ENCODE results near the gene HTT.

Gene HTT

GRCh38 chr4:3276986-3277385 is 202.5 kb downstream of the HTT start:
- intact Hi-C loops (cut with micrococcal nuclease), result no loop called here
- Mint-ChIP-seq H3K27me3 (peaks cover 9% of the 10 kb centered on the region), H3K36me3 (ENCODE audit: low read depth) (no peaks in the 10 kb centered on the region), H3K4me1 (ENCODE audit: low read depth) (no peaks in the 10 kb centered on the region), H3K4me3 (no peak overlapping the region), H3K27ac (no peak overlapping the region), H3K9me3 (peaks cover 21% of the 10 kb centered on the region)

GRCh38 chr4:3280466-3280865 is 206.0 kb downstream of the HTT start:
- Mint-ChIP-seq H3K4me3 (no peak overlapping the region), H3K36me3 (ENCODE audit: low read depth) (no peaks in the 10 kb centered on the region), H3K4me1 (ENCODE audit: low read depth) (peaks cover 7% of the 10 kb centered on the region), H3K27ac (no peak overlapping the region), H3K9me3 (peaks cover 22% of the 10 kb centered on the region), H3K27me3 (peaks cover 30% of the 10 kb centered on the region)
- intact Hi-C loops (cut with micrococcal nuclease), result no loop called here

- intact Hi-C loops (cut with micrococcal nuclease), result no loop called here
- peaks cover 25% of the 10 kb centered on the region for H3K4me1 Mint-ChIP-seq (ENCODE audit: low read depth)
- H3K27me3 Mint-ChIP-seq, result peaks cover 43% of the 10 kb centered on the region
- H3K4me3 Mint-ChIP-seq, result no peak overlapping the region
- H3K9me3 Mint-ChIP-seq, result peaks cover 17% of the 10 kb centered on the region
- no peaks in the 10 kb centered on the region for H3K36me3 Mint-ChIP-seq (ENCODE audit: low read depth)
- H3K27ac Mint-ChIP-seq, result peak overlapping the region; percentile 12
These were observed 209.0 kb downstream of the HTT start for GRCh38 chr4:3283483-3283882.

GRCh38 chr4:3283916-3284315 is 209.4 kb downstream of the HTT start:
- Mint-ChIP-seq H3K4me3 (no peak overlapping the region), H3K36me3 (ENCODE audit: low read depth) (no peaks in the 10 kb centered on the region), H3K27me3 (peaks cover 48% of the 10 kb centered on the region), H3K4me1 (ENCODE audit: low read depth) (peaks cover 29% of the 10 kb centered on the region), H3K27ac (peak overlapping the region; percentile 12), H3K9me3 (peaks cover 13% of the 10 kb centered on the region)
- intact Hi-C loops (cut with micrococcal nuclease), result no loop called here

- Mint-ChIP-seq H3K36me3 (ENCODE audit: low read depth) (no peaks in the 10 kb centered on the region), H3K27me3 (peaks cover 53% of the 10 kb centered on the region), H3K9me3 (peaks cover 8% of the 10 kb centered on the region), H3K27ac (no peak overlapping the region), H3K4me1 (ENCODE audit: low read depth) (peaks cover 30% of the 10 kb centered on the region), H3K4me3 (no peak overlapping the region)
- intact Hi-C loops (cut with micrococcal nuclease), result no loop called here
These were observed 210.5 kb downstream of the HTT start for GRCh38 chr4:3284734-3285557.

GRCh38 chr4:3285558-3286334 is 211.3 kb downstream of the HTT start:
- intact Hi-C loops (cut with micrococcal nuclease), result no loop called here
- peaks cover 8% of the 10 kb centered on the region for H3K9me3 Mint-ChIP-seq
- H3K4me1 Mint-ChIP-seq (ENCODE audit: low read depth), result peaks cover 30% of the 10 kb centered on the region
- H3K27me3 Mint-ChIP-seq, result peaks cover 54% of the 10 kb centered on the region
- no peaks in the 10 kb centered on the region for H3K36me3 Mint-ChIP-seq (ENCODE audit: low read depth)
- H3K27ac Mint-ChIP-seq, result peak overlapping the region; percentile 19
- no peak overlapping the region for H3K4me3 Mint-ChIP-seq

- intact Hi-C loops (cut with micrococcal nuclease), result no loop called here
- Mint-ChIP-seq H3K36me3 (ENCODE audit: low read depth) (no peaks in the 10 kb centered on the region), H3K27ac (peak overlapping the region; percentile 19), H3K4me3 (no peak overlapping the region), H3K27me3 (peaks cover 55% of the 10 kb centered on the region), H3K4me1 (ENCODE audit: low read depth) (peaks cover 32% of the 10 kb centered on the region), H3K9me3 (peaks cover 6% of the 10 kb centered on the region)
These were observed 212.1 kb downstream of the HTT start for GRCh38 chr4:3286335-3287175.

GRCh38 chr4:3287271-3287971 is 212.9 kb downstream of the HTT start:
- H3K4me1 Mint-ChIP-seq (ENCODE audit: low read depth), result peaks cover 36% of the 10 kb centered on the region
- intact Hi-C loops (cut with micrococcal nuclease), result no loop called here
- H3K9me3 Mint-ChIP-seq, result no peaks in the 10 kb centered on the region
- H3K36me3 Mint-ChIP-seq (ENCODE audit: low read depth), result no peaks in the 10 kb centered on the region
- H3K4me3 Mint-ChIP-seq, result no peak overlapping the region
- H3K27me3 Mint-ChIP-seq, result peaks cover 58% of the 10 kb centered on the region
- H3K27ac Mint-ChIP-seq, result peak overlapping the region; percentile 19

GRCh38 chr4:3287972-3288570 is 213.6 kb downstream of the HTT start:
- Mint-ChIP-seq H3K27ac (no peak overlapping the region), H3K27me3 (peaks cover 55% of the 10 kb centered on the region), H3K4me3 (no peak overlapping the region), H3K36me3 (ENCODE audit: low read depth) (no peaks in the 10 kb centered on the region), H3K9me3 (no peaks in the 10 kb centered on the region), H3K4me1 (ENCODE audit: low read depth) (peaks cover 30% of the 10 kb centered on the region)
- intact Hi-C loops (cut with micrococcal nuclease), result no loop called here

- Mint-ChIP-seq H3K4me1 (ENCODE audit: low read depth) (peaks cover 35% of the 10 kb centered on the region), H3K27ac (peak overlapping the region; percentile 61), H3K9me3 (no peaks in the 10 kb centered on the region), H3K27me3 (peaks cover 54% of the 10 kb centered on the region), H3K4me3 (no peak overlapping the region), H3K36me3 (ENCODE audit: low read depth) (no peaks in the 10 kb centered on the region)
- intact Hi-C loops (cut with micrococcal nuclease), result no loop called here
These were observed 214.2 kb downstream of the HTT start for GRCh38 chr4:3288571-3289094.

GRCh38 chr4:3290476-3290875 is 216.0 kb downstream of the HTT start:
- no peaks in the 10 kb centered on the region for H3K9me3 Mint-ChIP-seq
- no peak overlapping the region for H3K4me3 Mint-ChIP-seq
- H3K36me3 Mint-ChIP-seq (ENCODE audit: low read depth), result no peaks in the 10 kb centered on the region
- H3K27ac Mint-ChIP-seq, result no peak overlapping the region
- intact Hi-C loops (cut with micrococcal nuclease), result no loop called here
- peaks cover 49% of the 10 kb centered on the region for H3K4me1 Mint-ChIP-seq (ENCODE audit: low read depth)
- H3K27me3 Mint-ChIP-seq, result peaks cover 51% of the 10 kb centered on the region

- H3K27me3 Mint-ChIP-seq, result peaks cover 51% of the 10 kb centered on the region
- no peak overlapping the region for H3K27ac Mint-ChIP-seq
- peaks cover 45% of the 10 kb centered on the region for H3K4me1 Mint-ChIP-seq (ENCODE audit: low read depth)
- no peaks in the 10 kb centered on the region for H3K36me3 Mint-ChIP-seq (ENCODE audit: low read depth)
- intact Hi-C loops (cut with micrococcal nuclease), result no loop called here
- H3K9me3 Mint-ChIP-seq, result no peaks in the 10 kb centered on the region
- H3K4me3 Mint-ChIP-seq, result no peak overlapping the region
These were observed 216.4 kb downstream of the HTT start for GRCh38 chr4:3290889-3291321.

Data from dendritic cell treated with granulocyte-macrophage colony-stimulating factor and Interleukin-4, amounts not matched to agents 40 ng/mL and 50 ng/mL, for 4 days (primary cell).